Effector memory CD4-positive, alpha-beta T cell (primary cell): ENCODE results near the gene TCEAL3.

ENCODE experiments used
- DNase-seq, 3 donors: peaks; one replicate each; pipeline ENCODE4 v3.0.0-alpha.2; 2020
- H3K27ac ChIP-seq: 2 replicates; pipeline ENCODE4 v1.7.0; 2013; ENCODE audit warnings: mild to moderate bottlenecking, low read length, moderate library complexity; ENCODE audit not compliant: insufficient read depth, poor library complexity, severe bottlenecking
- H3K27me3 ChIP-seq: replicated peaks from 2 replicates; pipeline ENCODE4 v1.7.0; 2013; ENCODE audit warnings: mild to moderate bottlenecking, low read length; ENCODE audit not compliant: insufficient read depth, control insufficient read depth, poor library complexity, severe bottlenecking
- H3K36me3 ChIP-seq: 2 replicates; pipeline ENCODE4 v1.7.0; 2013; ENCODE audit warnings: mild to moderate bottlenecking, low read length, moderate library complexity; ENCODE audit not compliant: control insufficient read depth, insufficient read depth
- H3K4me1 ChIP-seq: 2 replicates; pipeline ENCODE4 v1.7.0; 2013; ENCODE audit warnings: low read length, mild to moderate bottlenecking; ENCODE audit not compliant: control insufficient read depth, insufficient read depth, poor library complexity, severe bottlenecking
- H3K4me3 ChIP-seq: 2 replicates; pipeline ENCODE4 v1.7.0; 2013; ENCODE audit warnings: low read length, low read depth, mild to moderate bottlenecking; ENCODE audit not compliant: insufficient read depth, poor library complexity, severe bottlenecking
- H3K9me3 ChIP-seq: 2 replicates; pipeline ENCODE4 v1.7.0; 2013; ENCODE audit warnings: mild to moderate bottlenecking, low read length, moderate library complexity; ENCODE audit not compliant: control insufficient read depth

The TCEAL3 gene

GRCh38 chrX:103615781-103616371 is 8.1 kb downstream of the TCEAL3 start:
- no peaks in the 10 kb centered on the region for H3K27me3 ChIP-seq
- H3K36me3 ChIP-seq: no peaks in the 10 kb centered on the region
- no peaks in the 10 kb centered on the region for H3K4me1 ChIP-seq
- H3K4me3 ChIP-seq: no peak overlapping the region
- DNase-seq: no peak
- H3K27ac ChIP-seq: no peak overlapping the region
- H3K9me3 ChIP-seq: no peaks in the 10 kb centered on the region

GRCh38 chrX:103616676-103617186 is 9.0 kb downstream of the TCEAL3 start:
- Histone ChIP-seq H3K36me3 (no peaks in the 10 kb centered on the region), H3K27me3 (no peaks in the 10 kb centered on the region), H3K27ac (no peak overlapping the region), H3K9me3 (no peaks in the 10 kb centered on the region), H3K4me1 (no peaks in the 10 kb centered on the region), H3K4me3 (no peak overlapping the region)
- no peak for DNase-seq

- Histone ChIP-seq H3K4me3 (no peak overlapping the region), H3K36me3 (no peaks in the 10 kb centered on the region), H3K9me3 (no peaks in the 10 kb centered on the region), H3K27ac (no peak overlapping the region), H3K4me1 (peaks cover 4% of the 10 kb centered on the region), H3K27me3 (no peaks in the 10 kb centered on the region)
- no peak for DNase-seq
Measured at GRCh38 chrX:103624111-103624510, 16.3 kb downstream of the TCEAL3 start.

- DNase-seq: no peak
- no peak overlapping the region for H3K27ac ChIP-seq
- no peaks in the 10 kb centered on the region for H3K9me3 ChIP-seq
- no peaks in the 10 kb centered on the region for H3K27me3 ChIP-seq
- no peak overlapping the region for H3K4me3 ChIP-seq
- H3K4me1 ChIP-seq: peaks cover 4% of the 10 kb centered on the region
- no peaks in the 10 kb centered on the region for H3K36me3 ChIP-seq
Measured at GRCh38 chrX:103626855-103627254, 19.1 kb downstream of the TCEAL3 start.

- H3K4me3 ChIP-seq: peak within 1 kb of the TSS; percentile 64
- no peaks in the 10 kb centered on the region for H3K36me3 ChIP-seq
- H3K4me1 ChIP-seq: peaks cover 4% of the 10 kb centered on the region
- no peaks in the 10 kb centered on the region for H3K27me3 ChIP-seq
- H3K27ac ChIP-seq: peak within 1 kb of the TSS; percentile 39
- no peaks in the 10 kb centered on the region for H3K9me3 ChIP-seq
- no peak for DNase-seq
Measured at GRCh38 chrX:103628386-103629317, 20.9 kb downstream of the TCEAL3 start, which contains the start of gene TCEAL1. TCEAL1 (plus strand) TSS chrX:103628975; CDS start chrX:103629917, 942 bp downstream.

- no peaks in the 10 kb centered on the region for H3K27me3 ChIP-seq
- H3K36me3 ChIP-seq: no peaks in the 10 kb centered on the region
- peak overlapping the region; percentile 39 for H3K27ac ChIP-seq
- peaks cover 4% of the 10 kb centered on the region for H3K4me1 ChIP-seq
- H3K4me3 ChIP-seq: peak overlapping the region; percentile 64
- DNase-seq: no peak
- H3K9me3 ChIP-seq: no peaks in the 10 kb centered on the region
Measured at GRCh38 chrX:103629318-103630170, 21.8 kb downstream of the TCEAL3 start.

- peak overlapping the region; percentile 64 for H3K4me3 ChIP-seq
- H3K27ac ChIP-seq: no peak overlapping the region
- no peaks in the 10 kb centered on the region for H3K36me3 ChIP-seq
- peaks cover 4% of the 10 kb centered on the region for H3K4me1 ChIP-seq
- H3K9me3 ChIP-seq: no peaks in the 10 kb centered on the region
- no peak for DNase-seq
- H3K27me3 ChIP-seq: no peaks in the 10 kb centered on the region
Measured at GRCh38 chrX:103630171-103630511, 22.4 kb downstream of the TCEAL3 start.

- no peaks in the 10 kb centered on the region for H3K9me3 ChIP-seq
- peaks cover 4% of the 10 kb centered on the region for H3K4me1 ChIP-seq
- H3K4me3 ChIP-seq: no peak overlapping the region
- no peak for DNase-seq
- no peak overlapping the region for H3K27ac ChIP-seq
- H3K36me3 ChIP-seq: no peaks in the 10 kb centered on the region
- no peaks in the 10 kb centered on the region for H3K27me3 ChIP-seq
Measured at GRCh38 chrX:103631145-103631544, 23.4 kb downstream of the TCEAL3 start.

- Histone ChIP-seq H3K9me3 (no peaks in the 10 kb centered on the region), H3K27me3 (no peaks in the 10 kb centered on the region), H3K4me3 (no peak overlapping the region), H3K4me1 (no peaks in the 10 kb centered on the region), H3K27ac (no peak overlapping the region), H3K36me3 (no peaks in the 10 kb centered on the region)
- no peak for DNase-seq
Measured at GRCh38 chrX:103635436-103635835, 27.7 kb downstream of the TCEAL3 start.
